ENCODE data around the gene FAM193A.

FAM193A gene

DNA sequence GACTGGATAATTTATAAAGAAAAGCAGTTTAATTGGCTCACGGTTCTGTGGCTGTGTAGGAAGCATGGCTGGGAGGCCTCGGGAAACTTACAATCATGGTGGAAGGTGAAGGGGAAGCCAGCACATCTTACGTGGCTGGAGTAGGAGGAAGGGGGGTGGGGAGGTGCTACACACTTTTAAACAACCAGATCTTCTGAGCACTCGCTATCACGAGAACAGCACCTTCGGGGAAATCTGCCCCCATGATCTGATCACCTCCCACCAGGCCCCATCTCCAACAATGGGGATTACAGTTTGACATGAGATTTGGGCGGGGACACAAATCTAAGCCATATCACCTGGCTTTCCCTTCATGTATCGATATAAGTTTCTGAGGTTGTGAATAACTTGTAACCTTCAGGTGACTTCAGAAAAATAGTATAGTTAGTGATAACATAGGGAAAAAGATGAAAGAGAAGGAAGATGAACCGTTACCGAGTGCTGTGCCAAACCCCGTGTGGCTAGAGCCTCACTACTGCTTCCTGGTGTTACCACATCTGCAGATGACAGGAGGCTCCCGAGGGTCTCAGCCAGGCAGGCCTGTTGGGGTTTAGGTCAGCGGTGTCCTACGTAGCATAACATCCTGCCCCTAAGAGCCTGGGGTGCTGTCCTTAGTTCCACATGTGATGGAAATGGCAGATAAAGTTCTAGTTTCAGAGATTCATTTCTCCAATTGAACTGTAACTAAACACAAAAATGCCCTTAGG, 116.1 kb downstream of the FAM193A start:
- TF ChIP-seq CTCF (conservative IDR thresholded peaks at IDR 0.05; ENCODE audit: low read depth): no peak
- ChIA-PET POLR2A (ENCODE audit: low non-redundant PET) (no interaction called here), CTCF (no interaction called here)
- H3K27ac ChIP-seq: no peak overlapping the region
- DNase-seq (ENCODE audit: low spot score): no peak

DNA sequence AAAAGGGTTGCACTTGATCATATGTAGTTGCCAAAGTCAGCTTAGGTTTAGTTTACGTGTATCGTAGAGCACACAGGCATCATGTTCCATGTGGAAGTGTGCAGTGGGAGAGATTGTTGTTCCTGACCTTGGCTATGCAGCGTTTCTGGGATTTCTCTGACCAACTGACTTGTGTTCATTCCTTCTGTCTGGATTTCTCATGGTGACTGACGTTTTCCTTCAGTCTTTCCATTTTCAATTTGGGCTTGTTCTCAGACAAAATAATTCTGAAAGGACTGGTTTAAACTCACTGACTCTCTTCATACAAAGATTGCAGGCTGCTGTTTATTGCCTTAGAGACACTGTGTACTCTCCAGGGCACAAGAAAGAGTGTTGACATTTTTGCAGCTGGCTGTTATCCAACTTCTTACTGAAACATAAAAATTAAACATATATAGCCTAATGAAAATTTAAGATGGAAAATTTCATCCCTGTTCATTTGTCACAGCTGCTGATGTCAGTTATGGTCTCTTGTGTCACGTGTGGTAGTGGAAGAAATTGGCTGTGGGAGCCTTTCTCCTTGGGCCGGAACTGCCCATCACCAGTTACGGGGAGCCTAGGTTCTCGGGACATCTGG, 124.3 kb downstream of the FAM193A start:
- TF ChIP-seq CTCF (conservative IDR thresholded peaks at IDR 0.05; ENCODE audit: low read depth): no peak
- ChIA-PET CTCF (no interaction called here), POLR2A (ENCODE audit: low non-redundant PET) (no interaction called here)
- no peak overlapping the region for H3K27ac ChIP-seq
- no peak for DNase-seq (ENCODE audit: low spot score)

GRCh38 chr4:2662598-2662997, 126.2 kb downstream of the FAM193A start:
- no peak overlapping the region for H3K27ac ChIP-seq
- POLR2A ChIA-PET (ENCODE audit: low non-redundant PET): no interaction called here
- DNase-seq (ENCODE audit: low spot score): peak; percentile 6
- CTCF ChIA-PET: no interaction called here
- TF ChIP-seq CTCF (conservative IDR thresholded peaks at IDR 0.05; ENCODE audit: low read depth): no peak

- ChIA-PET POLR2A (ENCODE audit: low non-redundant PET) (no interaction called here), CTCF (no interaction called here)
- no peak overlapping the region for H3K27ac ChIP-seq
- no peak for DNase-seq (ENCODE audit: low spot score)
- TF ChIP-seq CTCF (conservative IDR thresholded peaks at IDR 0.05; ENCODE audit: low read depth): no peak
Observed at GRCh38 chr4:2663275-2663674, 126.8 kb downstream of the FAM193A start.

DNA sequence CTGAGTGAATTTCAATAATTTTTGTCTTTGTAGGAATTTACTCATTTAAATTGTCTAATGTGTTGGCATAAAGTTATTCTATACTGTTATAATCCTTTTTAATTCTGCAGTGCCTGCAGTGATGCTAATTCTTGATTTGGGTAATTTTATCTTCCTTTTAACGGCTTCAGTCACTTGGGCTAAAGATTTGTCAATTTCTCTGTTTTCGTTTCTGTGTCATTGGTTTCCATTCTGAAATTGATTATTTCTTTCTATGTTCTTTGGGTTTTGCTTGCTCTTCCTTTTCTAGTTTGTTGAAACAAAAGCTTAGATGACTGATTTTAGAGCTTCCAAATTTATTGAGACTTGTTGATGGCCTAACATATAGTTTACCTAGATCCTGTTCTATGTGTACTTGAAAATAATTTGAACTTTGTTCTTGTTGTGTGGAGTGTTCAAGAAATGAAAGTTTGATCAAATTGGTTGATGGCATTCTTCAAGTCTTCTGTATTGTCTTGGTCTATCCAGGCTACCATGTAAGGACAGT, 130.3 kb downstream of the FAM193A start:
- H3K27ac ChIP-seq: no peak overlapping the region
- CTCF ChIA-PET: no interaction called here
- TF ChIP-seq CTCF (conservative IDR thresholded peaks at IDR 0.05; ENCODE audit: low read depth): no peak
- no peak for DNase-seq (ENCODE audit: low spot score)
- POLR2A ChIA-PET (ENCODE audit: low non-redundant PET): no interaction called here

DNA sequence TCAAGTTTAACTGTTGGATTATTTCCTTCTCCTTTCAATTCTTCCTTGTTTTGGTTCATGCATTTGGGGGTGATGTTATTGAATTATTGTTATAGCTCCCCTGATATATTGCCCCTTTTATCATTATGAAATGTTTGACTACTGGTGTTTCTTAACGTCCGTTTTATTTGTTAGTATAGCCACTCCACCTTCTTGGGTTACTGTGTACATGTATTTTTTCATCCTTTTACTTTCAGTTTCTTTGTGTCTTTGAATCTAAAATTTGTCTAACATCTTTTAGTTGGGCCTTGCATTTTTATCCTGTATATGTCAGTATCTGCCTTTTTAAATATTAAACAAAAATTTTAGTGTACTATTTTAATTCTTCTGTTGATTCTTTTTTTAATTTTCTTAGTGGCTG, 131.0 kb downstream of the FAM193A start:
- no peak for TF ChIP-seq CTCF (conservative IDR thresholded peaks at IDR 0.05; ENCODE audit: low read depth)
- no peak overlapping the region for H3K27ac ChIP-seq
- DNase-seq (ENCODE audit: low spot score): no peak
- CTCF ChIA-PET: no interaction called here
- POLR2A ChIA-PET (ENCODE audit: low non-redundant PET): no interaction called here
